DND-41 (cell line): ENCODE results near the gene SLC39A11.
A peak's percentile ranks its signal among the peaks of the same experiment; 100 is the strongest.

Experiments
- ATAC-seq: fragments of 200-7000 bp; cut with Tn5 transposase; 3 replicates; pipeline ENCODE4 v1.9.1; 2021; ENCODE audit warnings: low read depth; ENCODE audit not compliant: insufficient read depth
- DNase-seq: peaks from one replicate; pipeline ENCODE4 v3.0.0-alpha.2; 2020
- H2AFZ ChIP-seq: 2 replicates; pipeline ENCODE4 v1.6.0; 2012; ENCODE audit warnings: low read depth, low read length
- H3K27ac ChIP-seq: 2 replicates; pipeline ENCODE4 v1.5.1; 2012; ENCODE audit warnings: low read length, inconsistent platforms
- H3K27me3 ChIP-seq: fragments of 200-600 bp; sonication (generic); 2 replicates; pipeline ENCODE4 v1.6.0; 2012; ENCODE audit warnings: low read length, mild to moderate bottlenecking, inconsistent platforms; ENCODE audit not compliant: insufficient read depth, poor library complexity
- H3K36me3 ChIP-seq: 2 replicates; pipeline ENCODE4 v1.5.1; 2012; ENCODE audit warnings: low read length, inconsistent platforms; ENCODE audit not compliant: insufficient read depth
- H3K4me1 ChIP-seq: 2 replicates; pipeline ENCODE4 v1.5.1; 2012; ENCODE audit warnings: mild to moderate bottlenecking, low read length; ENCODE audit not compliant: insufficient read depth
- H3K4me2 ChIP-seq: 2 replicates; pipeline ENCODE4 v1.6.0; 2012; ENCODE audit warnings: mild to moderate bottlenecking, moderate library complexity, low read length, inconsistent platforms; ENCODE audit not compliant: insufficient read depth
- H3K4me3 ChIP-seq, 2 experiments: fragments of 200-600 bp in 1 of 2; shearing (Covaris generic) in 1 of 2; 2 replicates each; pipeline ENCODE4 v1.5.1; 2012 to 2016; ENCODE audit warnings: inconsistent platforms in 2 of 2, low read length in 2 of 2, mild to moderate bottlenecking in 2 of 2, low read depth in 1 of 2, moderate library complexity in 1 of 2
- H3K79me2 ChIP-seq: 2 replicates; pipeline ENCODE4 v1.6.0; 2012; ENCODE audit warnings: low read length, inconsistent platforms; ENCODE audit not compliant: insufficient read depth
- H3K9ac ChIP-seq: 2 replicates; pipeline ENCODE4 v1.6.0; 2012; ENCODE audit warnings: low read depth, mild to moderate bottlenecking, inconsistent platforms, low read length, moderate library complexity
- H3K9me3 ChIP-seq: 2 replicates; pipeline ENCODE4 v1.5.1; 2012; ENCODE audit warnings: low read length, moderate library complexity, mild to moderate bottlenecking, inconsistent platforms; ENCODE audit not compliant: insufficient read depth, severe bottlenecking
- H4K20me1 ChIP-seq: 2 replicates; pipeline ENCODE4 v1.6.0; 2012; ENCODE audit warnings: low read length; ENCODE audit not compliant: insufficient read depth
- EZH2 ChIP-seq: IDR thresholded peaks from 3 replicates; pipeline ENCODE4 v1.6.1; 2012; ENCODE audit warnings: borderline replicate concordance, low read depth, mild to moderate bottlenecking, moderate library complexity, low read length, inconsistent platforms; ENCODE audit not compliant: severe bottlenecking
- TF ChIP-seq, protein P1 (sequence below): IDR thresholded peaks from 2 replicates; pipeline ENCODE4 v1.5.1; 2012; ENCODE audit warnings: borderline replicate concordance, low read length, moderate library complexity, mild to moderate bottlenecking; ENCODE audit not compliant: poor library complexity, severe bottlenecking; ENCODE audit errors: extremely low read depth

SLC39A11 gene

DNA sequence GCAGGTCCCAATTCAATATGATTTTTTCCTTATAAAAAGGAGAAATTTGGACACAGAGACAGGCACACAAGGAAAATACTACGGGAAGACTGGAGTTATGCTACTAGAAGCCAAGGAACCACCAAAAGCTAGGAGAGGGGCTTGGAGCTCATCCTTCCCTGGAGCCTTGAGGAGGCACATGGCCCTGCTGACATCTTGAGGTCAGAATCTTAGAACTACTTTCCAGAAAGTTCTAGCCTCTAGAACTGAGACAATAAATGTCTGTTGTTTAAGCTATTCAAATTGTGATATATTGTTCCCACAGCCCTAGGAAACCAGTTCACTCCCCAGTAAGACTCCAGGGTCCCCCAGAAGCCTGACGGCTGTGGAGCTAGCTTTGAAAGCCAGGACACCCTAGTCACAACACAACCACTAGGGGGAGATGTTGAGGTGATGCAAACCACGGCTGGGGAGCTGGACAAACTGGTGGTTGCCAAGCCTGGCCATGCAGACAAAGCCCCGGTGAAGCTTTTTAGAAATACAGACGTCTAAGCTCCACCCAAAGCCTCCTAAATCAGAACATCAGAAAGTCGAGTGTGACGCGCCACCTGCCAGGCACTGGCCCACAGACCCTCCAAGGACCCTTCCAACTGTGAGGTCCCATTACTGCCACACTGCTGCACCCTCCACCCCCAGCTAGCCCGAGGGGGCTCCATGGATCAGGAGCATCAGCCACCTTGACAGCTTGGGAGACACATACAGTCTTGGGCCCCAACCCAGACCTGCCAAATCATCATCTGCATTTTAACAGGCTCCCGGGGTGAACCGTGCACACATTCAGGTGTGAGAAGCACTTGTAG is 106.4 kb downstream of the SLC39A11 start:
- H3K4me2 ChIP-seq = no peak overlapping the region
- H2AFZ ChIP-seq = no peak overlapping the region
- H3K9ac ChIP-seq = no peak overlapping the region
- no peaks in the 10 kb centered on the region for H3K79me2 ChIP-seq
- ATAC-seq (peak; percentile 73), DNase-seq (peak; percentile 58)
- no peak overlapping the region for H3K27ac ChIP-seq
- H3K27me3 ChIP-seq = no peaks in the 10 kb centered on the region
- no peaks in the 10 kb centered on the region for H4K20me1 ChIP-seq
- H3K4me3 ChIP-seq = no peak overlapping the region
- TF ChIP-seq, protein P1, sequence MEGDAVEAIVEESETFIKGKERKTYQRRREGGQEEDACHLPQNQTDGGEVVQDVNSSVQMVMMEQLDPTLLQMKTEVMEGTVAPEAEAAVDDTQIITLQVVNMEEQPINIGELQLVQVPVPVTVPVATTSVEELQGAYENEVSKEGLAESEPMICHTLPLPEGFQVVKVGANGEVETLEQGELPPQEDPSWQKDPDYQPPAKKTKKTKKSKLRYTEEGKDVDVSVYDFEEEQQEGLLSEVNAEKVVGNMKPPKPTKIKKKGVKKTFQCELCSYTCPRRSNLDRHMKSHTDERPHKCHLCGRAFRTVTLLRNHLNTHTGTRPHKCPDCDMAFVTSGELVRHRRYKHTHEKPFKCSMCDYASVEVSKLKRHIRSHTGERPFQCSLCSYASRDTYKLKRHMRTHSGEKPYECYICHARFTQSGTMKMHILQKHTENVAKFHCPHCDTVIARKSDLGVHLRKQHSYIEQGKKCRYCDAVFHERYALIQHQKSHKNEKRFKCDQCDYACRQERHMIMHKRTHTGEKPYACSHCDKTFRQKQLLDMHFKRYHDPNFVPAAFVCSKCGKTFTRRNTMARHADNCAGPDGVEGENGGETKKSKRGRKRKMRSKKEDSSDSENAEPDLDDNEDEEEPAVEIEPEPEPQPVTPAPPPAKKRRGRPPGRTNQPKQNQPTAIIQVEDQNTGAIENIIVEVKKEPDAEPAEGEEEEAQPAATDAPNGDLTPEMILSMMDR = peak; percentile 84
- no peak for TF ChIP-seq EZH2
- H3K4me1 ChIP-seq = no peaks in the 10 kb centered on the region
- H3K36me3 ChIP-seq = no peaks in the 10 kb centered on the region
- H3K9me3 ChIP-seq = no peaks in the 10 kb centered on the region

DNA sequence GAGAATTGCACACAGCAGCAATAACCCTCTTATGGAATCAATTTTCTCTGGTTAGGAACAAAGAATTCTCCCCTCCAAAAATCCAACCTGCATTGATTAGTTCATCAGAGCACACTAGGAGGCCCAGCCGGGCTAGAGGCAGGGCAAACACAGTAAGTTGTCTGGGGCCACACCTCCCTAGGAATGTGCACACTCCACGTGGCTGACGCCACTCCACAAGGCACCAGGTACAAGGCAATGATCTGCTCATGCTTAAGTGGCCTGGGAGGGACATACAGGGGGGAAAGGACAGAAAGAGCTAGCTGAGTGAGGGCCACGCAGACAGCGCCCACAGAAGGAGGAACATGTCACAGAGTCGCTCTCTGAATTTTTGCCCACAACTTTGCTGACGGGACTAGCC is 107.6 kb downstream of the SLC39A11 start:
- Histone ChIP-seq H3K4me1 (no peaks in the 10 kb centered on the region), H3K79me2 (no peaks in the 10 kb centered on the region), H3K4me2 (no peak overlapping the region), H3K4me3 (no peak overlapping the region), H2AFZ (no peak overlapping the region), H3K36me3 (no peaks in the 10 kb centered on the region), H3K9me3 (no peaks in the 10 kb centered on the region), H4K20me1 (no peaks in the 10 kb centered on the region), H3K9ac (no peak overlapping the region), H3K27ac (no peak overlapping the region), H3K27me3 (no peaks in the 10 kb centered on the region)
- no peak for TF ChIP-seq EZH2
- TF ChIP-seq, protein P1 = no peak
- ATAC-seq = no peak
- no peak for DNase-seq

DNA sequence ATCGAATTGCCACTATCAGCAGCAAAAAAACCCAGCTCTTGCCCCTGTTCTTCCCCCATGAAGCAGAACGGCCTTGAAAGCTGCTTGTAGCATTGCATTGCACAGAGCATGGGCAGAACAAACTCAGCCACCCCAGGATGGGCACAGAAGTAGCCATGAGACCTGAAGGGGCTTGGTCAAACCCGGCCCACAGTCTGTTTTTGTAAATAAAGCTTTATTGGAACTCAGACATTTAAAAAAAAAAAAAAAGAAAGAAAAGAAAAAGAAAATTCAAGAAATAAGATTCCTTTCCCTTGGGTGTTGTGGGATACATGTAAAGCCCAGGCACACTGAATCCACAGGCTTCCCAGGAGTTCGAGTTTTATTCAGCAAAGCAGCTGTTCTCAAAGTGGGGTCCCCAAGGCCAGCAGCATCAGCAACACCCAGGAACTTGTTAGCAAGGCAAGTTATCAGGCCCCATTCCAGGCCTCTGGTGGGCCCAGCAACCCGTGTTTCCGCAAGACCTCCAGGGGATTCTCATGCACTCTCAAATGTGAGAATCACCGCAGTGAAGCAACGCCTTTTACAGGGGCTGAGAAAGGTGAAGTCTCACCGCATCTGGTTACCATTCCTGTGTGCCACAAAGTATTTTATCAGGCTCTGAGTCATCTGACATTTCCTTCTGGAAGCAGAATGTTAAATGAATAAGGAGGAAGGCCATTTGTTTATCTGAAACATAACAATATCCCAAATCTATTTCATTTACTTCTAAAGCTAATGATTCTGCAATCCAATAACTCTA is 108.2 kb downstream of the SLC39A11 start:
- no peak overlapping the region for H3K27ac ChIP-seq
- no peaks in the 10 kb centered on the region for H4K20me1 ChIP-seq
- no peak for ATAC-seq
- H3K27me3 ChIP-seq = no peaks in the 10 kb centered on the region
- H3K4me1 ChIP-seq = no peaks in the 10 kb centered on the region
- TF ChIP-seq, protein P1 = no peak
- TF ChIP-seq EZH2 = no peak
- H3K4me2 ChIP-seq = no peak overlapping the region
- no peak overlapping the region for H3K4me3 ChIP-seq
- DNase-seq = no peak
- no peak overlapping the region for H3K9ac ChIP-seq
- H3K9me3 ChIP-seq = no peaks in the 10 kb centered on the region
- H3K36me3 ChIP-seq = no peaks in the 10 kb centered on the region
- no peak overlapping the region for H2AFZ ChIP-seq
- H3K79me2 ChIP-seq = no peaks in the 10 kb centered on the region
